H1 (cell line): ENCODE results near the gene PLBD2. TPM values are rescaled to one million over a fixed set of nuclear protein-coding genes. Genes with fewer than 3 reads are reported as not detected.

Experiments used
- CTCF ChIA-PET: fragments of 300-600 bp; sonication (Branson Sonifier 250); formaldehyde crosslinking; loops from one replicate; lab custom pipeline; 2021; ENCODE audit not compliant: partially characterized antibody; lab: Charles Lee
- POLR2A ChIA-PET: fragments of 300-600 bp; sonication (Branson Sonifier 250); formaldehyde crosslinking; loops from one replicate; lab custom pipeline; 2021; ENCODE audit warnings: inconsistent platforms; ENCODE audit not compliant: partially characterized antibody; lab: Charles Lee
- DNase-seq, 2 experiments: peaks; one replicate each; pipeline versions ENCODE4 v3.0.0 to v3.0.0-alpha.2; 2010 to 2022; ENCODE audit warnings: low spot score in 2 of 2, low read depth in 1 of 2, mixed read lengths in 1 of 2
- FAIRE-seq: peaks from 2 replicates; lab custom pipeline; 2011; peaks lifted over from hg19 to GRCh38; lab: Jason Lieb, UNC
- H2AFZ ChIP-seq: 2 replicates; pipeline ENCODE4 v1.8.1; 2012; ENCODE audit warnings: low read length, inconsistent platforms
- H2AK5ac ChIP-seq: 2 replicates; pipeline ENCODE4 v1.6.1; 2013; ENCODE audit warnings: low read depth, low read length
- H2BK120ac ChIP-seq: replicated peaks from 2 replicates; pipeline ENCODE3; 2013; ENCODE audit warnings: low read depth, low read length, inconsistent platforms
- H2BK12ac ChIP-seq: 2 replicates; pipeline ENCODE4 v1.6.1; 2013; ENCODE audit warnings: low read depth, low read length
- H2BK15ac ChIP-seq: 2 replicates; pipeline ENCODE4 v1.6.1; 2013; ENCODE audit warnings: low read length
- H2BK20ac ChIP-seq: 2 replicates; pipeline ENCODE4 v1.6.1; 2013; ENCODE audit warnings: low read length
- H2BK5ac ChIP-seq: 2 replicates; pipeline ENCODE4 v1.6.1; 2013; ENCODE audit warnings: low read depth, low read length
- H3K14ac ChIP-seq: 2 replicates; pipeline ENCODE4 v1.6.1; 2013; ENCODE audit warnings: inconsistent platforms; ENCODE audit not compliant: insufficient read length
- H3K18ac ChIP-seq: 2 replicates; pipeline ENCODE4 v1.6.1; 2013; ENCODE audit warnings: low read length; ENCODE audit errors: extremely low read depth
- H3K23ac ChIP-seq: 2 replicates; pipeline ENCODE4 v1.6.1; 2013; ENCODE audit warnings: inconsistent platforms; ENCODE audit not compliant: insufficient read length
- H3K23me2 ChIP-seq: 2 replicates; pipeline ENCODE4 v1.6.1; 2013; ENCODE audit warnings: low read depth, low read length
- H3K27ac ChIP-seq: 2 replicates; pipeline ENCODE4 v1.6.1; 2011; ENCODE audit warnings: low read depth, low read length, inconsistent platforms
- H3K27me3 ChIP-seq, 4 experiments: replicated peaks in 1 of 4; 1 replicate in 1 of 4; 2 replicates in 3 of 4; pipeline versions ENCODE4 v1.6.1 to v1.8.1; 2011 to 2013; ENCODE audit warnings: low read length in 3 of 4, mild to moderate bottlenecking in 3 of 4, inconsistent platforms in 2 of 4, mixed read lengths in 2 of 4, moderate library complexity in 1 of 4; ENCODE audit not compliant: control insufficient read depth in 3 of 4, insufficient read depth in 3 of 4; ENCODE audit errors: extremely low read depth in 1 of 4
- H3K36me3 ChIP-seq, 4 experiments: 2 replicates each; pipeline versions ENCODE4 v1.6.1 to v1.8.1; 2011 to 2013; ENCODE audit warnings: mild to moderate bottlenecking in 4 of 4, low read length in 3 of 4, moderate library complexity in 2 of 4, control low read depth in 1 of 4, inconsistent platforms in 1 of 4; ENCODE audit not compliant: insufficient read depth in 4 of 4, control insufficient read depth in 2 of 4
- H3K4ac ChIP-seq: replicated peaks from 2 replicates; pipeline ENCODE3; 2013; ENCODE audit warnings: low read length, low read depth, mixed read lengths, inconsistent platforms; ENCODE audit not compliant: insufficient read length
- H3K4me1 ChIP-seq, 4 experiments: replicated peaks in 1 of 4; 1 replicate in 1 of 4; 2 replicates in 3 of 4; pipeline versions ENCODE4 v1.6.1 to v1.8.1; 2011 to 2013; ENCODE audit warnings: low read length in 3 of 4, inconsistent platforms in 2 of 4, mixed read lengths in 1 of 4; ENCODE audit not compliant: insufficient read depth in 4 of 4, control insufficient read depth in 3 of 4
- H3K4me2 ChIP-seq, 2 experiments: 2 replicates each; pipeline versions ENCODE4 v1.6.1 to v1.8.1; 2011 to 2013; ENCODE audit warnings: low read depth in 2 of 2, low read length in 2 of 2, control low read depth in 1 of 2, inconsistent platforms in 1 of 2, mild to moderate bottlenecking in 1 of 2; ENCODE audit not compliant: insufficient read depth in 1 of 2
- H3K4me3 ChIP-seq, 4 experiments: fragments of 200-600, 300-600 bp in 1 of 4; sonication (generic), shearing (Covaris generic), sonication (Bioruptor Twin) in 1 of 4; 2 replicates each; pipeline versions ENCODE4 v1.5.1 to v1.8.1; 2011 to 2016; ENCODE audit warnings: low read length in 4 of 4, low read depth in 3 of 4, control low read depth in 2 of 4, inconsistent platforms in 2 of 4, mild to moderate bottlenecking in 2 of 4, mixed read lengths in 1 of 4, moderate library complexity in 1 of 4; ENCODE audit not compliant: insufficient read depth in 2 of 4; ENCODE audit errors: extremely low read depth in 1 of 4
- H3K56ac ChIP-seq: replicated peaks from 2 replicates; pipeline ENCODE3; 2013; ENCODE audit warnings: low read depth, mild to moderate bottlenecking, mixed read lengths, low read length, inconsistent platforms; ENCODE audit not compliant: insufficient read length
- H3K79me1 ChIP-seq: 2 replicates; pipeline ENCODE4 v1.6.1; 2013; ENCODE audit warnings: low read depth, low read length, control low read depth
- H3K79me2 ChIP-seq, 2 experiments: 2 replicates each; pipeline versions ENCODE4 v1.6.1 to v1.8.1; 2012 to 2013; ENCODE audit warnings: low read length in 2 of 2, mild to moderate bottlenecking in 2 of 2, inconsistent platforms in 1 of 2; ENCODE audit not compliant: insufficient read depth in 2 of 2, control insufficient read depth in 1 of 2
- H3K9ac ChIP-seq, 4 experiments: replicated peaks in 1 of 4; 1 replicate in 1 of 4; 2 replicates in 3 of 4; pipeline versions ENCODE4 v1.6.1 to v1.8.1; 2011 to 2013; ENCODE audit warnings: low read depth in 3 of 4, low read length in 3 of 4, control low read depth in 2 of 4, mild to moderate bottlenecking in 2 of 4, moderate library complexity in 2 of 4, inconsistent platforms in 1 of 4; ENCODE audit errors: extremely low read depth in 1 of 4
- H3K9me3 ChIP-seq, 2 experiments: 2 replicates each; pipeline versions ENCODE4 v1.6.1 to v1.8.1; 2012 to 2013; ENCODE audit warnings: mild to moderate bottlenecking in 2 of 2, moderate library complexity in 2 of 2, control low read depth in 1 of 2, inconsistent platforms in 1 of 2, low read depth in 1 of 2, low read length in 1 of 2, mixed read lengths in 1 of 2; ENCODE audit not compliant: insufficient read depth in 2 of 2
- H4K20me1 ChIP-seq, 2 experiments: replicated peaks in 1 of 2; 2 replicates each; pipeline versions ENCODE3 to v1.8.1; 2011 to 2013; ENCODE audit warnings: inconsistent platforms in 2 of 2, low read length in 2 of 2, mild to moderate bottlenecking in 1 of 2; ENCODE audit not compliant: insufficient read depth in 2 of 2, control insufficient read depth in 1 of 2
- H4K5ac ChIP-seq: 2 replicates; pipeline ENCODE4 v1.6.1; 2013; ENCODE audit warnings: low read length, low read depth, mixed read lengths, inconsistent platforms; ENCODE audit not compliant: insufficient read length
- H4K8ac ChIP-seq: 2 replicates; pipeline ENCODE4 v1.8.0; 2013; ENCODE audit warnings: mild to moderate bottlenecking, moderate library complexity, low read length, inconsistent platforms; ENCODE audit not compliant: insufficient read depth; ENCODE audit errors: extremely low read depth
- H4K91ac ChIP-seq: replicated peaks from 2 replicates; pipeline ENCODE3; 2013; ENCODE audit warnings: low read length, mixed read lengths, inconsistent platforms; ENCODE audit not compliant: insufficient read length
- BACH1 ChIP-seq: IDR thresholded peaks from 2 replicates; pipeline ENCODE4 v1.6.1; 2012; ENCODE audit warnings: low read length, improper control_type of control experiment
- BRCA1 ChIP-seq: IDR thresholded peaks from 2 replicates; pipeline ENCODE4 v1.6.1; 2012; ENCODE audit warnings: low read depth, low read length, improper control_type of control experiment
- CREB1 ChIP-seq: IDR thresholded peaks from 2 replicates; pipeline ENCODE4 v1.6.1; 2012; ENCODE audit warnings: inconsistent platforms
- EZH2 ChIP-seq: fragments of 200-600 bp; sonication (generic); IDR thresholded peaks from 2 replicates; pipeline ENCODE4 v1.7.1; 2012; ENCODE audit warnings: low read depth, mild to moderate bottlenecking, moderate library complexity, low read length, inconsistent platforms; ENCODE audit not compliant: severe bottlenecking
- HDAC6 ChIP-seq: IDR thresholded peaks from one replicate; pipeline ENCODE4 v1.7.1; 2012; ENCODE audit warnings: low read depth, mild to moderate bottlenecking, inconsistent platforms, low read length, moderate library complexity
- KDM4A ChIP-seq: IDR thresholded peaks from one replicate; pipeline ENCODE4 v1.7.1; 2012; ENCODE audit warnings: low read depth, mild to moderate bottlenecking, moderate library complexity, low read length, inconsistent platforms; ENCODE audit not compliant: severe bottlenecking
- NANOG ChIP-seq: IDR thresholded peaks from 2 replicates; pipeline ENCODE4 v1.6.1; 2011; ENCODE audit warnings: low read length, low read depth, mild to moderate bottlenecking, inconsistent platforms; ENCODE audit not compliant: insufficient read depth, poor library complexity, severe bottlenecking
- NRF1 ChIP-seq: IDR thresholded peaks from 2 replicates; pipeline ENCODE4 v1.6.1; 2011; ENCODE audit warnings: mild to moderate bottlenecking, low read depth, low read length, improper control_type of control experiment
- POU5F1 ChIP-seq: IDR thresholded peaks from 2 replicates; pipeline ENCODE4 v1.6.1; 2011; ENCODE audit warnings: low read depth, mild to moderate bottlenecking, low read length, moderate library complexity
- RFX5 ChIP-seq: IDR thresholded peaks from 2 replicates; pipeline ENCODE4 v1.6.1; 2011; ENCODE audit warnings: low read depth, low read length, improper control_type of control experiment, borderline replicate concordance
- SRF ChIP-seq: IDR thresholded peaks from 2 replicates; pipeline ENCODE4 v1.6.1; 2011; ENCODE audit warnings: mild to moderate bottlenecking, low read depth, low read length, moderate library complexity
- TAF7 ChIP-seq: optimal IDR thresholded peaks from 2 replicates; pipeline ENCODE3; 2011; ENCODE audit warnings: low read depth, mild to moderate bottlenecking, inconsistent platforms, low read length, moderate library complexity, borderline replicate concordance
- WGBS, 2 experiments: shearing (Covaris generic) in 1 of 2; methylation state at CpG; one replicate each; pipeline versions ENCODE4 v1.1.6 to v1.1.7; 2013 to 2015; ENCODE audit warnings: low lambda C conversion rate in 2 of 2, mixed read lengths in 2 of 2, inconsistent platforms in 1 of 2, low coverage in 1 of 2, missing lambda C conversion rate in 1 of 2; ENCODE audit not compliant: insufficient replicate concordance in 2 of 2, insufficient coverage in 1 of 2, insufficient read length in 1 of 2; ENCODE audit errors: extremely low coverage in 1 of 2, missing lambda C conversion rate in 1 of 2; 5-methylcytosine and 5-hydroxymethylcytosine counted together
- polyA plus RNA-seq, 7 experiments: library from polyadenylated mRNA; depleted of rRNA in 3 of 7; stranded (reverse) in 5 of 7; unstranded in 2 of 7; fragments of >200 nt in 5 of 7; fragments of 200-250 nt in 2 of 7; gene quantifications; 1 replicate in 5 of 7; 2 replicates in 1 of 7; 4 replicates in 1 of 7; pipeline versions ENCODE4 v1.2.1 to v1.2.3, GENCODE V29; 2011 to 2013; ENCODE audit warnings: missing spikeins in 2 of 7, mixed read lengths in 2 of 7
- total RNA-seq: library from RNA; stranded (reverse); fragmentation: NEBNext Ultra II Directional; extraction: Animal tissue kit (Norgen Biotek cat#: 25700); gene quantifications from 2 replicates; pipeline ENCODE4 v1.2.1, GENCODE V29; 2021
- TF ChIP-seq, protein P1 (sequence below): IDR thresholded peaks from 2 replicates; pipeline ENCODE4 v1.6.1; 2012; ENCODE audit warnings: inconsistent platforms

The PLBD2 gene
- total and polyA plus RNA-seq, 2 of the 8 experiments (the other 6 are each of a cell fraction or from before 2014, with no cell fraction given) = 16.8 to 33.5 TPM

DNA sequence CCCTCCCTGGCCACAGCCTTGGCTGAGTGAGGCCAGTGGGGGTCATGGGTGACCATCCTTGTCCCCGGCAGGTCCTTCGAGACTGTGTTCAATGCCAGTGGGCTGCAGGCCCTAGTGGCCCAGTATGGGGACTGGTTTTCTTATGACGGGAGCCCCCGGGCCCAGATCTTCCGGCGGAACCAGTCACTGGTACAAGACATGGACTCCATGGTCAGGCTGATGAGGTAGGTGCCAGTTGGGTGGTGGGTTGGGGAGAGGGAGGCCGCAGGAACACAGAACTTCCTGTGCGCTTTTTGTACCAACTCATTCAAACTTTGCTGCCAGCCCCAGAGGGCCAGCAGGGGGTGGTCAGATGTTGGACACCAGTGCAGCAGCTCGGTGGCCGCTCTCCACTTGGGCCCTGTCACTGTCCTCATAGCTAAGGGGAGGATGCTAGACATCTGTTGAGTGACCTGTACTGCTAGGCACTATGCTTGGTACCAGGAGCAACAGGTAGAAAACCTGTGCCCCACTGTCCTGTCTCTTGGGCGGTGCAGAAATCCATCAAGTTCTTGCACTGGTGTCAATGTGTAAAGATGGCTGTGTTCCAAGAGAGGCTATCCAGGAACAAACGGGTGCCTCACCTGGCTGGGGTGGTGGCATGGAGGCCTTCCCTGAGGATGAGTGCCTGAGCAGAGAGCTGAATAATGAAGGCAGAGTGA lies 28.6 kb downstream of the PLBD2 start:
- DNase-seq (no peak), FAIRE-seq (no peak)
- CTCF ChIA-PET = interaction anchor here (1.3 kb wide), 2 partner anchors 12 to 170 kb away, joined by 3 read pairs; no protein-coding TSS in a partner anchor
- no peak overlapping the region for H3K27ac ChIP-seq
- no peak overlapping the region for H2BK120ac ChIP-seq
- 92% methylated on average over 12 of the region's 12 CpGs; no CpG with 5 or more reads in 1 of the 2 experiments for WGBS, 2 experiments
- no peaks in the 10 kb centered on the region for H3K4me1 ChIP-seq
- H3K4ac ChIP-seq = no peak overlapping the region
- H4K5ac ChIP-seq = no peak overlapping the region
- H3K79me1 ChIP-seq = no peaks in the 10 kb centered on the region
- H3K9me3 ChIP-seq = no peaks in the 10 kb centered on the region
- no peak overlapping the region for H3K56ac ChIP-seq
- H3K18ac ChIP-seq = no peak overlapping the region
- no peak overlapping the region for H2BK12ac ChIP-seq
- H3K23ac ChIP-seq = no peak overlapping the region
- H4K20me1 ChIP-seq = peaks cover 0 to 5% of the 10 kb centered on the region in 2 experiments
- no peaks in the 10 kb centered on the region for H3K27me3 ChIP-seq
- H3K23me2 ChIP-seq = peaks cover 12% of the 10 kb centered on the region; the same call in 1 of the 2 replicates
- no peak overlapping the region for H3K14ac ChIP-seq
- H3K4me3 ChIP-seq = no peak overlapping the region
- H3K9ac ChIP-seq = no peak overlapping the region
- no peak overlapping the region for H2BK20ac ChIP-seq
- peaks cover 0 to 8% (median 4%) of the 10 kb centered on the region in 4 experiments; a peak in 6 of 8 replicates for H3K36me3 ChIP-seq
- no peaks in the 10 kb centered on the region for H3K79me2 ChIP-seq
- no peak overlapping the region for H2BK5ac ChIP-seq
- no peak overlapping the region for H3K4me2 ChIP-seq
- H4K8ac ChIP-seq = no peak overlapping the region
- POLR2A ChIA-PET = interaction anchor here (0.8 kb wide), 1 partner anchor 140 kb away, joined by 3 read pairs; no protein-coding TSS in a partner anchor
- no peak overlapping the region for H2BK15ac ChIP-seq
- no peak overlapping the region for H2AK5ac ChIP-seq
- no peak overlapping the region for H2AFZ ChIP-seq
- no peak overlapping the region for H4K91ac ChIP-seq
- TF ChIP-seq BRCA1 (no peak), SRF (no peak), KDM4A (no peak), BACH1 (no peak), NRF1 (no peak), TAF7 (no peak), HDAC6 (no peak), POU5F1 (no peak), RFX5 (no peak), NANOG (no peak), CREB1 (no peak), EZH2 (no peak)
- TF ChIP-seq, protein P1, sequence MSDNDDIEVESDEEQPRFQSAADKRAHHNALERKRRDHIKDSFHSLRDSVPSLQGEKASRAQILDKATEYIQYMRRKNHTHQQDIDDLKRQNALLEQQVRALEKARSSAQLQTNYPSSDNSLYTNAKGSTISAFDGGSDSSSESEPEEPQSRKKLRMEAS = no peak
